ENCODE results near the gene P3H2.

P3H2 gene

GRCh38 chr3:190012784-190013183 is 107.9 kb downstream of the P3H2 start:
- no peak for DNase-seq

GRCh38 chr3:190012314-190012782 is 108.3 kb downstream of the P3H2 start:
- no peak for DNase-seq

GRCh38 chr3:190010486-190010885 is 110.2 kb downstream of the P3H2 start:
- DNase-seq, result no peak

GRCh38 chr3:190009614-190010013 is 111.1 kb downstream of the P3H2 start:
- DNase-seq, result no peak

GRCh38 chr3:190008432-190008831 is 112.3 kb downstream of the P3H2 start:
- DNase-seq, result peak; percentile 49

- no peak for DNase-seq
These were observed 115.2 kb downstream of the P3H2 start for GRCh38 chr3:190005343-190006113.

GRCh38 chr3:190004656-190005055 is 116.0 kb downstream of the P3H2 start:
- no peak for DNase-seq

GRCh38 chr3:190003681-190004123 is 117.0 kb downstream of the P3H2 start:
- no peak for DNase-seq

- DNase-seq, result no peak
These were observed 117.6 kb downstream of the P3H2 start for GRCh38 chr3:190003068-190003467.

GRCh38 chr3:190001426-190001825 is 119.3 kb downstream of the P3H2 start:
- no peak for DNase-seq

- DNase-seq, result no peak
These were observed 119.9 kb downstream of the P3H2 start for GRCh38 chr3:190000861-190001196.

- DNase-seq, result no peak
These were observed 120.4 kb downstream of the P3H2 start for GRCh38 chr3:190000187-190000860.

- DNase-seq, result no peak
These were observed 121.0 kb downstream of the P3H2 start for GRCh38 chr3:189999718-190000117.

GRCh38 chr3:189995129-189995528 is 125.6 kb downstream of the P3H2 start:
- peak; percentile 65 for DNase-seq

GRCh38 chr3:189990826-189991225 is 129.9 kb downstream of the P3H2 start:
- no peak for DNase-seq

GRCh38 chr3:189988854-189989253 is 131.8 kb downstream of the P3H2 start:
- no peak for DNase-seq

- DNase-seq, result no peak
These were observed 132.4 kb downstream of the P3H2 start for GRCh38 chr3:189988322-189988721.

GRCh38 chr3:189985948-189986347 is 134.7 kb downstream of the P3H2 start:
- DNase-seq, result no peak

GRCh38 chr3:189983612-189984011 is 137.1 kb downstream of the P3H2 start:
- no peak for DNase-seq

GRCh38 chr3:189982321-189982945 is 138.3 kb downstream of the P3H2 start:
- no peak for DNase-seq

- no peak for DNase-seq
These were observed 139.0 kb downstream of the P3H2 start for GRCh38 chr3:189981668-189982067.

GRCh38 chr3:189978753-189979152 is 141.9 kb downstream of the P3H2 start:
- DNase-seq, result no peak

- DNase-seq, result no peak
These were observed 143.5 kb downstream of the P3H2 start for GRCh38 chr3:189977174-189977573.

Measured in eye (tissue), 1 donor.